Amniotic epithelial cell (primary cell): Measurements from ENCODE around the gene C3orf52.

Experiments used
- DNase-seq: peaks from one replicate; pipeline ENCODE4 v3.0.0-alpha.2; 2010; ENCODE audit warnings: low read depth

The C3orf52 gene

GRCh38 chr3:112136959-112137693 is 50.9 kb downstream of the C3orf52 start:
- DNase-seq, result peak; percentile 59

- no peak for DNase-seq
Measured at GRCh38 chr3:112137781-112138180, 51.6 kb downstream of the C3orf52 start.

GRCh38 chr3:112138219-112138969 is 52.2 kb downstream of the C3orf52 start:
- no peak for DNase-seq

- DNase-seq, result no peak
Measured at GRCh38 chr3:112140584-112140983, 54.4 kb downstream of the C3orf52 start.

GRCh38 chr3:112141293-112141692 is 55.1 kb downstream of the C3orf52 start:
- DNase-seq, result no peak

- DNase-seq, result peak; percentile 31
Measured at GRCh38 chr3:112143251-112143650, 57.1 kb downstream of the C3orf52 start.

- DNase-seq, result no peak
Measured at GRCh38 chr3:112143689-112144088, 57.5 kb downstream of the C3orf52 start.

GRCh38 chr3:112149136-112149535 is 62.9 kb downstream of the C3orf52 start:
- DNase-seq, result no peak

- DNase-seq, result no peak
Measured at GRCh38 chr3:112167758-112168157, 81.6 kb downstream of the C3orf52 start.
